ENCODE data around the gene SPEG.
"Not testable (repeated sequence)": the region's sequence is repeated elsewhere in the genome, so short reads cannot be mapped to it uniquely, and the experiment has no call there.

SPEG gene

GRCh38 chr2:219405451-219405850 lies 29.2 kb upstream of the SPEG start:
- no peak for DNase-seq

GRCh38 chr2:219405958-219406860 lies 28.4 kb upstream of the SPEG start:
- no peak for DNase-seq

- DNase-seq = no peak
These were observed 27.8 kb upstream of the SPEG start for GRCh38 chr2:219406861-219407230.

DNA sequence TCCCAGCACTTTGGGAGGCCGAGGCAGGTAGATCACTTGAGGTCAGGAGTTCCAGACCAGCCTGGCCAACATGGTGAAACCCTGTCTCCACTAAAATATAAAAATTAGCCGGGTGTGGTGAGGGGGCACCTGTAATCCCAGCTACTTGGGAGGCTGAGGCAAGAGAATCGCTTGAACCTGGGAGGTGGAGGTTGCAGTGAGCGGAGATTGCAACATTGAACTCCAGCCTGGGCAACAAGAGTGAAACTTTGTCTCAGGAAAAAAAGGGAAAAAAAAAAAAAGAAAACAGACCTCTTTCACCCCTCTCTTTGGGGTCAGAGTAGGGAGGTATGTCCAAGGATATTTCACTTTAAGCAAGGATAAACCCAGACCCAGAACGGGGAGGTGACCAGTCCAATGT lies 27.3 kb upstream of the SPEG start:
- not testable (repeated sequence) for DNase-seq

DNA sequence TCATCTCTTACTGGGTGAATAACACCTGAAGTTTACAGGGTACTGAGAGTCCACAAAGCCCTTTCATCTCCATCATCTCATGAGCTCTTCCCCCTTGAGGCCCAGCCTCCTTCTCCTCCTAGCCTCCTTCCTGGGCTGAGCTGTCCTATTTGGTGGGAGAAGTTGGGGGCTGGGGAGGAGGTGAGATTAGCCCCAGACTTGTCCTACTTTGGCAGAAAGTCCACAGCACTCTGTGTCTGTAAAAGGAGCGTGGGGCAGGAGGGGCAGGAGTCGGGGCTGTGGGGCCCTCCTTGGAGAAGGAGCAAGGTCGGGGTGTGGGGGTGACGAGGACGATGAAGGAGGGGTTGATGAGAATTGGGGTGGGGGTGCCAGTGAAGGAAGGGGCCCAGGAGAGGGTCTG lies 26.4 kb upstream of the SPEG start:
- DNase-seq = no peak

- no peak for DNase-seq
These were observed 26.0 kb upstream of the SPEG start for GRCh38 chr2:219408631-219409030.

- no peak for DNase-seq
These were observed 25.0 kb upstream of the SPEG start for GRCh38 chr2:219409619-219410018.

DNA sequence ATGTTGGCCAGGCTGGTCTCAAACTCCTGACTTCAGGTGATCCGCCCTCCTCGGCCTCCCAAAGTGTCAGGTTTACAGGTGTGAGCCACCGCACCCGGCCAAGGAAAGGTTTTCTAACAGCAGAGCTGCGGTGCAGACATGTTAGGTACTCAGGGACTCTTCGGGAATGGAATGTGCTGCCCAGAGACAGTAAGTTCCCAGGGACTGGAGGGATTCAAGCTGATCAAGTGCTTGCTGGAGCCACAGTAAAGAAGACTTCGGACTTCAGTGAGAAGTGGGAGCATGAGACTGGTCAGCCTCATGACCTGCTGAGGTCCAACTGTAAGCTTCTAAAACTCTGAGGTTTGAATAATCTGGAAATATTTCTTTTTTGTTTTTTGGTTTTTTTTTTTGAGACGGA lies 24.3 kb upstream of the SPEG start:
- no peak for DNase-seq

DNA sequence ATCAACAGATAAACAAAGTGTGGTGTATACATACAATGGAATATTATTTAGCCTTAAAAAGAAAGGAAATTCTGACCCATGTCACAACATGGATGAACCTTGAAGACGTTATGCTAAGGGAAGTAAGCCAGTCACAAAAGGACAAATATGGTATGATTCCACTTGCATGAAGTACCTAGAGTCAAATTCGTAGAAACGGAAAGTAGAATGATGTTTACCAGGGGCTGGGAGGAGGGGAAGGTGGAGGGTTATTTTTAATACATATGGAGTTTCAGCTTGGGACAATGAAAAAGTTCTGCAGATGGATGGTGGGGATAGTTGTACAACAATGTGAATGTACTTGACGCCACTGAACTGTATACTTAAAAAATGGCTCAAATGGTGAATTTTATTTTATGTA lies 19.8 kb upstream of the SPEG start:
- DNase-seq = no peak

DNA sequence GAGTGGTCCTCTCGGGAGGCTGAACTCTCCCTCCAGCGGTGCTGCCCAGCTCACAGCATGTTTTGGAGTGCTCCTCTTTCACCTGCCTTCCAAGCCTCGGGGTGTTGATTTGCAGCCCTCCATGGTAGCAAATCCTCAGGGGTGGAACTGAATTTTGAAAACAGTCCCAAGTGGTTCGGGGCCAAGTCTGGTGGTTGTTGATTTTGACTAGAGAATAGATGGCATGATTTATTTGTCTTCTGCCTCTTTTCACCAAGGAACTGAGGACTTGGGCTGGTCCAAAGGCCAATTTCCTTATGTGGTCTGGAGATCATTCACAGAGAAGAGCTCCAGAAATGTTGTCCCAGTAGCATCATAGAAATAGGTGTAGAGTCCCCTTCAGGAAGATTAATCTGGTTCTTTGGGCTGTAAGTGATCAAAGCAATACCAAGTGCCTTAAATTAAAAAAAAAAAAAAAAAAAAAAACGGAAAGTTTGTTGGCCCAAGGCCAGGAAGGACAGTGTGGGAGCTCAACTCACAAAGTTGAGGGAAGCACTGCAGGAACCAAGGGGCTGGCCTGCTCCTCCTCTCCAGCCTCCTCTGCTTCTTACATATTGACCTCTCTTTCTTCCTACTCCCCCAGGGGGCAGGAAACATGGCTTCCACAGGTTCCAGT lies 18.9 kb upstream of the SPEG start:
- DNase-seq = no peak

- DNase-seq = no peak
These were observed 18.4 kb upstream of the SPEG start for GRCh38 chr2:219416235-219416602.

GRCh38 chr2:219416938-219417337 lies 17.7 kb upstream of the SPEG start:
- DNase-seq = no peak

GRCh38 chr2:219417374-219417773 lies 17.3 kb upstream of the SPEG start:
- peak; percentile 18 to 60 for DNase-seq

GRCh38 chr2:219418155-219419011 lies 16.3 kb upstream of the SPEG start, which contains the start of gene DES:
Gene DES, plus strand, starts transcription at chr2:219418377. Its CDS starts 86 bp downstream, at chr2:219418463.
- no peak for DNase-seq

- no peak for DNase-seq
These were observed 15.7 kb upstream of the SPEG start for GRCh38 chr2:219419012-219419324.

- DNase-seq = no peak
These were observed 15.1 kb upstream of the SPEG start for GRCh38 chr2:219419331-219420197.

GRCh38 chr2:219420687-219421086 lies 14.0 kb upstream of the SPEG start:
- DNase-seq = no peak

DNA sequence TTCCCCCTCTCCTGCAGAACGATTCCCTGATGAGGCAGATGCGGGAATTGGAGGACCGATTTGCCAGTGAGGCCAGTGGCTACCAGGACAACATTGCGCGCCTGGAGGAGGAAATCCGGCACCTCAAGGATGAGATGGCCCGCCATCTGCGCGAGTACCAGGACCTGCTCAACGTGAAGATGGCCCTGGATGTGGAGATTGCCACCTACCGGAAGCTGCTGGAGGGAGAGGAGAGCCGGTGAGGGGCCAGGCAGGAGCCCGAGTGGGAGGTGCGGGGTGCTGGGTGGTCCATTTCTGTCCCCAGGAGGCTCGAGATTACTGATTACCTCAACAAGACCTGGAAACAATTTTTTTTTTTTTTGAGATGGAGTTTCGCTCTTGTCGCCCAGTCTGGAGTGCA lies 13.3 kb upstream of the SPEG start:
- no peak for DNase-seq

- DNase-seq = no peak
These were observed 11.6 kb upstream of the SPEG start for GRCh38 chr2:219422952-219423534.

- no peak for DNase-seq
These were observed 10.8 kb upstream of the SPEG start for GRCh38 chr2:219423652-219424377.

DNA sequence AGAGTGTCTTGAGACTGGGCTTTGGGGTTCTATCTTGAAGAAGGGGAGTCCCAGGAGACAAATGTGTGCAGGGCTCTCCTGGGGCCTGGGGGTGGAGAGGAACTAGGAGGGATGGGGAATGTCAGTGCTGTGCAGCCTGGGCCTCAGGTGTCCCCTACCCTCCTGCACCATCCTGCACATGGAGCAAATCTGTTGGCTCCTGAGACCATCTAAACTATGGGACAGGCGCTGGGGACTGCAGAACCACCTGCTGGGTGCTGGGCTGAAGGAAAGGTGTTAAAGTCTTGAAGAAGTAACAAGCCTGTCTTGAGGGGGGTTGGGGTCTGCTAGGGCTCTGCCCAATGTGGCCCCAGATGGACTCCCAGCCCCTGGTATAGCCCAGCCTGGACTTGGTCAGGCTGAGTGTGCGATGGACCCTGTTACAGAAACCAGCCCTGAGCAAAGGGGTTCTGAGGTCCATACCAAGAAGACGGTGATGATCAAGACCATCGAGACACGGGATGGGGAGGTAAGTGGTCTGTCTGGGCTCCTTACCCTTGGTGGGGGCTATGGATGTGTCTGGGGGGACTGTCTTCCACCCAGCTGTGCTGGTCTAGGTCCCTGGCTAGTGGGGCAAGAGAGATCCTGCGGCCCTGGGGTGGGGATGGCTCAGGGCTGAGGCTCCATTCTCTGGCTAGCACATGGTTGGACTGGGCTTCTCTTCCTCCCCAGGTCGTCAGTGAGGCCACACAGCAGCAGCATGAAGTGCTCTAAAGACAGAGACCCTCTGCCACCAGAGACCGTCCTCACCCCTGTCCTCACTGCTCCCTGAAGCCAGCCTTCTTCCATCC lies 9.2 kb upstream of the SPEG start:
- DNase-seq = no peak
